Inferior parietal cortex (tissue), 1 donor: ENCODE results near the gene ALK.
"Not testable (repeated sequence)": the region's sequence is repeated elsewhere in the genome, so short reads cannot be mapped to it uniquely, and the experiment has no call there.

Experiments used
- DNase-seq: peaks from one replicate; pipeline ENCODE4 v3.0.0-alpha.2; 2016; ENCODE audit errors: extremely low spot score

The ALK gene

GRCh38 chr2:29755829-29756228 lies 165.6 kb downstream of the ALK start:
- DNase-seq, result peak; percentile 12

- DNase-seq, result no peak
Measured at GRCh38 chr2:29755233-29755632, 166.2 kb downstream of the ALK start.

GRCh38 chr2:29753671-29754444 lies 167.5 kb downstream of the ALK start:
- no peak for DNase-seq

GRCh38 chr2:29751390-29751789 lies 170.0 kb downstream of the ALK start:
- no peak for DNase-seq

GRCh38 chr2:29750463-29750862 lies 170.9 kb downstream of the ALK start:
- not testable (repeated sequence) for DNase-seq

- DNase-seq, result no peak
Measured at GRCh38 chr2:29749843-29750242, 171.5 kb downstream of the ALK start.

GRCh38 chr2:29749041-29749440 lies 172.3 kb downstream of the ALK start:
- no peak for DNase-seq

GRCh38 chr2:29747786-29748470 lies 173.5 kb downstream of the ALK start:
- no peak for DNase-seq

GRCh38 chr2:29744976-29745375 lies 176.4 kb downstream of the ALK start:
- no peak for DNase-seq

GRCh38 chr2:29743516-29743915 lies 177.9 kb downstream of the ALK start:
- DNase-seq, result no peak

GRCh38 chr2:29742656-29743055 lies 178.7 kb downstream of the ALK start:
- DNase-seq, result no peak

- DNase-seq, result no peak
Measured at GRCh38 chr2:29741132-29741531, 180.3 kb downstream of the ALK start.

GRCh38 chr2:29733965-29734364 lies 187.4 kb downstream of the ALK start:
- DNase-seq, result no peak

- DNase-seq, result no peak
Measured at GRCh38 chr2:29733213-29733612, 188.2 kb downstream of the ALK start.

- DNase-seq, result no peak
Measured at GRCh38 chr2:29731948-29732347, 189.4 kb downstream of the ALK start.

- DNase-seq, result no peak
Measured at GRCh38 chr2:29729932-29730331, 191.5 kb downstream of the ALK start.

- DNase-seq, result no peak
Measured at GRCh38 chr2:29729401-29729800, 192.0 kb downstream of the ALK start.

- DNase-seq, result no peak
Measured at GRCh38 chr2:29726976-29727375, 194.4 kb downstream of the ALK start.

GRCh38 chr2:29725610-29726009 lies 195.8 kb downstream of the ALK start:
- DNase-seq, result no peak

GRCh38 chr2:29724282-29724681 lies 197.1 kb downstream of the ALK start:
- DNase-seq, result no peak

GRCh38 chr2:29723255-29724001 lies 198.0 kb downstream of the ALK start:
- DNase-seq, result no peak

GRCh38 chr2:29719639-29720038 lies 201.7 kb downstream of the ALK start:
- DNase-seq, result no peak
